Sigmoid colon (tissue), 7 donors: ENCODE measurements around the gene GSTCD. TPM values are rescaled to one million over a fixed set of nuclear protein-coding genes. Genes with fewer than 3 reads are reported as not detected.

Experiments
- DNase-seq: peaks from one replicate; pipeline ENCODE4 v3.0.0-alpha.2; 2019
- H3K27ac ChIP-seq, 4 donors: fragments of 200-600 bp; sonication (generic); one replicate each; pipeline ENCODE4 v1.5.1; 2016 to 2019; ENCODE audit warnings: mild to moderate bottlenecking in 1 of 4
- H3K27me3 ChIP-seq, 3 donors: fragments of 200-600 bp; sonication (generic); one replicate each; pipeline ENCODE4 v1.5.1; 2019; ENCODE audit warnings: mild to moderate bottlenecking in 1 of 3
- H3K36me3 ChIP-seq, 4 donors: fragments of 200-600 bp; sonication (generic); one replicate each; pipeline ENCODE4 v1.5.1; 2016 to 2019
- H3K4me1 ChIP-seq, 4 donors: fragments of 200-600 bp; sonication (generic); one replicate each; pipeline ENCODE4 v1.5.1; 2017 to 2019
- H3K4me3 ChIP-seq, 4 donors: fragments of 200-600 bp; sonication (generic); one replicate each; pipeline ENCODE4 v1.5.1; 2017 to 2019; ENCODE audit warnings: mild to moderate bottlenecking in 2 of 4, moderate library complexity in 1 of 4
- H3K9me3 ChIP-seq, 4 donors: fragments of 200-600 bp in 3 of 4; sonication (generic) in 3 of 4; one replicate each; pipeline versions ENCODE4 v1.5.1 to v1.6.1; 2013 to 2019
- CTCF ChIP-seq, 4 experiments: fragments of 450-650 bp in 3 of 4; fragments of 200-600 bp in 1 of 4; IDR thresholded peaks; one replicate each; pipeline ENCODE4 v1.5.1; 2016 to 2019; ENCODE audit warnings: antibody characterized with exemption in 4 of 4, mild to moderate bottlenecking in 3 of 4, moderate library complexity in 2 of 4
- EP300 ChIP-seq, 4 donors: sonication (generic); formaldehyde crosslinking; IDR thresholded peaks; one replicate each; pipeline ENCODE4 v1.6.1; 2017; ENCODE audit warnings: antibody characterized with exemption in 4 of 4
- POLR2A ChIP-seq, 2 donors: fragments of 450-650 bp; IDR thresholded peaks; one replicate each; pipeline ENCODE4 v1.6.1; 2016; ENCODE audit warnings: antibody characterized with exemption in 2 of 2, mild to moderate bottlenecking in 2 of 2, moderate library complexity in 2 of 2
- POLR2AphosphoS5 ChIP-seq, 4 donors: sonication (generic); formaldehyde crosslinking; IDR thresholded peaks; one replicate each; pipeline ENCODE4 v1.6.1; 2017; ENCODE audit warnings: antibody characterized with exemption in 4 of 4
- WGBS, 2 donors: extraction: QIAGEN DNeasy Blood & Tissue Kit; methylation state at CpG; one replicate each; pipeline ENCODE4 v1.1.7; 2013; 5-methylcytosine and 5-hydroxymethylcytosine counted together
- intact Hi-C: fragments of 100-400 bp; cut with DNase I; formaldehyde crosslinking; loops from one replicate; pipeline ENCODE4 v1.15.1; 2023
- polyA plus RNA-seq, 3 donors: library from polyadenylated mRNA; stranded (reverse); fragments of 200-250 nt; gene quantifications; one replicate each; pipeline ENCODE4 v1.2.3, GENCODE V29; 2013
- total RNA-seq, 4 donors: library from RNA; depleted of rRNA; stranded (reverse); fragments of >200 nt; gene quantifications; one replicate each; pipeline ENCODE4 v1.1.0, GENCODE V29; 2016
- donor health status: healthy with polysubstance abuse.
- donor health status: Bipolar disorder and iron deficiency.
- donor health status: healthy.

The GSTCD gene
- total RNA-seq (10 to 100 TPM in 1 of 4 donors, 1 to 10 TPM in 3; 5.8 to 16.4 (median 7.7) TPM), polyA plus RNA-seq (1 to 10 TPM; 1.8 to 4.0 (median 3.2) TPM)

- TF ChIP-seq POLR2AphosphoS5 (IDR thresholded peaks at IDR 0.05), result peak; percentile 46 to 86 (median 85)
- TF ChIP-seq CTCF (IDR thresholded peaks at IDR 0.05), result no peak
- TF ChIP-seq EP300 (IDR thresholded peaks at IDR 0.05), result no peak
- TF ChIP-seq POLR2A (IDR thresholded peaks at IDR 0.05), result peak; percentile 24 to 39
- H3K4me3 ChIP-seq, result peak within 1 kb of the TSS; percentile 78 to 89 (median 84)
- H3K4me1 ChIP-seq, result peaks cover 2 to 23% (median 19%) of the 10 kb centered on the region in 4 donors
- intact Hi-C loops, result loop anchor here (5.0 kb wide), 1 partner anchor 236 kb away; the partner anchor contains the start of gene PPA2
- peak within 1 kb of the TSS; percentile 84 to 95 (median 86) for H3K27ac ChIP-seq
- no peaks in the 10 kb centered on the region for H3K27me3 ChIP-seq
- H3K9me3 ChIP-seq, result no peaks in the 10 kb centered on the region
- no peaks in the 10 kb centered on the region for H3K36me3 ChIP-seq
- DNase-seq, result peak; percentile 95
- WGBS, 2 donors, result 0% methylated on average over 63 of the region's 63 CpGs
Observed at GRCh38 chr4:105708181-105709080, at the start of gene GSTCD, which contains the start of gene INTS12. Gene GSTCD (plus strand): TSS chr4:105708784. CDS start chr4:105717614, 8,830 bp downstream. Gene INTS12 (minus strand): TSS chr4:105708689. CDS start chr4:105700005, 8,684 bp downstream.

- Histone ChIP-seq H3K27ac (no peak overlapping the region), H3K9me3 (no peaks in the 10 kb centered on the region), H3K36me3 (no peaks in the 10 kb centered on the region), H3K4me1 (no peaks in the 10 kb centered on the region), H3K4me3 (no peak overlapping the region), H3K27me3 (no peaks in the 10 kb centered on the region)
- WGBS, 2 donors, result 79 to 88% methylated on average over 6 of the region's 6 CpGs
- DNase-seq, result no peak
- no peak for TF ChIP-seq CTCF (IDR thresholded peaks at IDR 0.05)
- intact Hi-C loops, result no loop called here
Observed at GRCh38 chr4:105659190-105659589, 49.4 kb upstream of the GSTCD start.

GRCh38 chr4:105661028-105661427 lies 47.6 kb upstream of the GSTCD start:
- 96 to 99% methylated on average over 3 of the region's 3 CpGs for WGBS, 2 donors
- intact Hi-C loops, result loop anchor here (10.0 kb wide), 1 partner anchor 136 kb away; no protein-coding TSS in a partner anchor
- H3K4me3 ChIP-seq, result no peak overlapping the region
- H3K36me3 ChIP-seq, result no peaks in the 10 kb centered on the region
- no peaks in the 10 kb centered on the region for H3K27me3 ChIP-seq
- no peak for DNase-seq
- no peaks in the 10 kb centered on the region for H3K9me3 ChIP-seq
- no peak overlapping the region for H3K27ac ChIP-seq
- H3K4me1 ChIP-seq, result no peaks in the 10 kb centered on the region
- TF ChIP-seq POLR2AphosphoS5 (IDR thresholded peaks at IDR 0.05), result no peak
- TF ChIP-seq CTCF (IDR thresholded peaks at IDR 0.05), result no peak
- TF ChIP-seq POLR2A (IDR thresholded peaks at IDR 0.05), result no peak
- no peak for TF ChIP-seq EP300 (IDR thresholded peaks at IDR 0.05)

GRCh38 chr4:105662935-105663675 lies 45.5 kb upstream of the GSTCD start:
- no peak overlapping the region for H3K27ac ChIP-seq
- H3K4me3 ChIP-seq, result no peak overlapping the region
- no peaks in the 10 kb centered on the region for H3K4me1 ChIP-seq
- no peaks in the 10 kb centered on the region for H3K36me3 ChIP-seq
- WGBS, 2 donors, result 96 to 97% methylated on average over 2 of the region's 2 CpGs
- no peaks in the 10 kb centered on the region for H3K27me3 ChIP-seq
- DNase-seq, result no peak
- TF ChIP-seq EP300 (IDR thresholded peaks at IDR 0.05), result no peak
- TF ChIP-seq POLR2AphosphoS5 (IDR thresholded peaks at IDR 0.05), result no peak
- no peak for TF ChIP-seq POLR2A (IDR thresholded peaks at IDR 0.05)
- no peak for TF ChIP-seq CTCF (IDR thresholded peaks at IDR 0.05)
- no peaks in the 10 kb centered on the region for H3K9me3 ChIP-seq
- intact Hi-C loops, result loop anchor here (10.0 kb wide), 1 partner anchor 138 kb away; no protein-coding TSS in a partner anchor
